Mesendoderm (in vitro differentiated cells): ENCODE data around the gene STXBP1.
"Not testable (repeated sequence)": the region's sequence is repeated elsewhere in the genome, so short reads cannot be mapped to it uniquely, and the experiment has no call there.

Source experiments
- DNase-seq: peaks from one replicate; pipeline ENCODE4 v3.0.0; 2013
- H2AK5ac ChIP-seq: 2 replicates; pipeline ENCODE4 v1.6.1; 2013; ENCODE audit warnings: low read length, inconsistent platforms
- H2BK120ac ChIP-seq: 2 replicates; pipeline ENCODE4 v1.6.1; 2013; ENCODE audit warnings: low read depth, mild to moderate bottlenecking, low read length, moderate library complexity, mixed read lengths
- H2BK15ac ChIP-seq: replicated peaks from 2 replicates; pipeline ENCODE4 v1.6.1; 2013; ENCODE audit warnings: low read depth, mild to moderate bottlenecking, moderate library complexity
- H2BK5ac ChIP-seq: 2 replicates; pipeline ENCODE4 v1.6.1; 2013; ENCODE audit warnings: low read length, inconsistent platforms
- H3K18ac ChIP-seq: 2 replicates; pipeline ENCODE4 v1.6.1; 2013; ENCODE audit warnings: mild to moderate bottlenecking, low read length, mixed read lengths
- H3K23ac ChIP-seq: one replicate; pipeline ENCODE4 v1.6.1; 2013; ENCODE audit warnings: low read length
- H3K27ac ChIP-seq: 2 replicates; pipeline ENCODE4 v1.5.1; 2013; ENCODE audit warnings: low read depth, mild to moderate bottlenecking, inconsistent platforms, low read length, moderate library complexity
- H3K27me3 ChIP-seq: 2 replicates; pipeline ENCODE4 v1.6.1; 2013; ENCODE audit warnings: low read length, control low read depth, mild to moderate bottlenecking, inconsistent platforms; ENCODE audit not compliant: insufficient read depth, poor library complexity
- H3K36me3 ChIP-seq: 2 replicates; pipeline ENCODE4 v1.6.1; 2013; ENCODE audit warnings: low read length, inconsistent platforms; ENCODE audit not compliant: control insufficient read depth, insufficient read depth
- H3K4ac ChIP-seq: one replicate; pipeline ENCODE4 v1.6.1; 2013; ENCODE audit warnings: low read depth, mild to moderate bottlenecking, low read length, moderate library complexity
- H3K4me1 ChIP-seq: 2 replicates; pipeline ENCODE4 v1.6.1; 2013; ENCODE audit warnings: low read depth, low read length, inconsistent platforms; ENCODE audit not compliant: control insufficient read depth
- H3K4me2 ChIP-seq: 2 replicates; pipeline ENCODE4 v1.6.1; 2013; ENCODE audit warnings: low read length
- H3K4me3 ChIP-seq: 2 replicates; pipeline ENCODE4 v1.5.1; 2013; ENCODE audit warnings: mild to moderate bottlenecking, low read length
- H3K56ac ChIP-seq: one replicate; pipeline ENCODE4 v1.6.1; 2013; ENCODE audit warnings: low read length
- H3K79me1 ChIP-seq: 2 replicates; pipeline ENCODE4 v1.6.1; 2013; ENCODE audit warnings: low read length, inconsistent platforms
- H3K79me2 ChIP-seq: 2 replicates; pipeline ENCODE4 v1.6.1; 2013; ENCODE audit warnings: mild to moderate bottlenecking, low read length; ENCODE audit not compliant: control insufficient read depth, insufficient read depth
- H3K9ac ChIP-seq: 2 replicates; pipeline ENCODE4 v1.6.1; 2013; ENCODE audit warnings: low read length, inconsistent platforms
- H4K5ac ChIP-seq: one replicate; pipeline ENCODE4 v1.6.1; 2013; ENCODE audit warnings: low read length
- H4K8ac ChIP-seq: one replicate; pipeline ENCODE4 v1.6.1; 2013; ENCODE audit warnings: low read depth, mild to moderate bottlenecking, control low read depth, low read length, moderate library complexity
- WGBS: extraction: QIAGEN DNeasy Blood & Tissue Kit; methylation state at CpG from one replicate; pipeline ENCODE4 v1.1.7; 2013; ENCODE audit warnings: low lambda C conversion rate, missing lambda C conversion rate; ENCODE audit not compliant: insufficient coverage; ENCODE audit errors: extremely low coverage; 5-methylcytosine and 5-hydroxymethylcytosine counted together

STXBP1 gene

GRCh38 chr9:127575875-127576778 lies 36.0 kb upstream of the STXBP1 start:
- H2AK5ac ChIP-seq: no peak overlapping the region
- no peaks in the 10 kb centered on the region for H3K79me1 ChIP-seq
- no peak overlapping the region for H3K4me2 ChIP-seq
- H3K18ac ChIP-seq: no peak overlapping the region
- H3K79me2 ChIP-seq: no peaks in the 10 kb centered on the region
- no peak overlapping the region for H3K4me3 ChIP-seq
- no peak overlapping the region for H3K4ac ChIP-seq
- no peak overlapping the region for H3K9ac ChIP-seq
- H3K23ac ChIP-seq: no peak overlapping the region
- H4K5ac ChIP-seq: no peak overlapping the region
- H3K27me3 ChIP-seq: no peaks in the 10 kb centered on the region
- no peak overlapping the region for H2BK15ac ChIP-seq
- no peak overlapping the region for H2BK5ac ChIP-seq
- no peak overlapping the region for H3K27ac ChIP-seq
- H3K4me1 ChIP-seq: peaks cover 3% of the 10 kb centered on the region
- no peak overlapping the region for H3K56ac ChIP-seq
- no peak overlapping the region for H4K8ac ChIP-seq
- WGBS: no CpG with 5 or more reads among the region's 13 CpGs
- no peaks in the 10 kb centered on the region for H3K36me3 ChIP-seq
- H2BK120ac ChIP-seq: no peak overlapping the region
- peak; percentile 55 for DNase-seq

GRCh38 chr9:127577194-127577593 lies 34.9 kb upstream of the STXBP1 start:
- not testable (repeated sequence) for H2BK120ac ChIP-seq, H2BK15ac ChIP-seq
- WGBS: no CpG with 5 or more reads among the region's 7 CpGs

DNA sequence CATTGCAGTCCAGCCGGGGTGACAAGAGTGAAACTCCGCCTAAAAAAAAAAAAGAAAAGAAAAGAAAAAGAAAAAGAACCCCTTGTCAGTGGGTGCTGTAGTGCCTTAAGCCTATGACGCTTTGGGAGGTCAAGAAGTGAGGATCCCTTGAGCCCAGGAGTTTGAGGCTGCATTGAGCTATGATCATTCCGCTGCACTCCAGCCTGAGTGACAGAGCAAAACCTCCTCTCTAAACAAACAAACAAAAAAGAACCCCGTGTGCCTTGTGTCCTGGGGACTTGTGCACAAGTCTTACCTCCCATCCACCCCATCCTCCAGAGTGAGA lies 33.5 kb upstream of the STXBP1 start:
- Histone ChIP-seq H3K23ac (no peak overlapping the region), H3K27ac (no peak overlapping the region), H2BK120ac (no peak overlapping the region), H3K4me2 (no peak overlapping the region), H3K79me2 (no peaks in the 10 kb centered on the region), H2BK15ac (no peak overlapping the region), H3K4me3 (no peak overlapping the region), H3K36me3 (no peaks in the 10 kb centered on the region), H3K79me1 (no peaks in the 10 kb centered on the region), H2BK5ac (no peak overlapping the region), H3K4ac (no peak overlapping the region), H3K9ac (peak overlapping the region; percentile 28), H4K5ac (no peak overlapping the region), H2AK5ac (no peak overlapping the region), H3K27me3 (no peaks in the 10 kb centered on the region), H3K56ac (peak overlapping the region; percentile 65), H3K18ac (no peak overlapping the region), H3K4me1 (peaks cover 3% of the 10 kb centered on the region), H4K8ac (no peak overlapping the region)
- WGBS: no CpG with 5 or more reads among the region's 5 CpGs
- no peak for DNase-seq

More at GRCh38 chr9:127577194-127577593, 34.9 kb upstream of the STXBP1 start:
- H3K56ac ChIP-seq, H3K4me2 ChIP-seq, H3K18ac ChIP-seq, H2AK5ac ChIP-seq, H3K79me1 ChIP-seq, H3K23ac ChIP-seq, DNase-seq, H3K9ac ChIP-seq, H2BK5ac ChIP-seq, H3K4me1 ChIP-seq, H4K5ac ChIP-seq, H3K27me3 ChIP-seq, H3K79me2 ChIP-seq, H3K36me3 ChIP-seq, H4K8ac ChIP-seq, H3K4ac ChIP-seq, H3K27ac ChIP-seq, H3K4me3 ChIP-seq: not testable (repeated sequence)

DNA sequence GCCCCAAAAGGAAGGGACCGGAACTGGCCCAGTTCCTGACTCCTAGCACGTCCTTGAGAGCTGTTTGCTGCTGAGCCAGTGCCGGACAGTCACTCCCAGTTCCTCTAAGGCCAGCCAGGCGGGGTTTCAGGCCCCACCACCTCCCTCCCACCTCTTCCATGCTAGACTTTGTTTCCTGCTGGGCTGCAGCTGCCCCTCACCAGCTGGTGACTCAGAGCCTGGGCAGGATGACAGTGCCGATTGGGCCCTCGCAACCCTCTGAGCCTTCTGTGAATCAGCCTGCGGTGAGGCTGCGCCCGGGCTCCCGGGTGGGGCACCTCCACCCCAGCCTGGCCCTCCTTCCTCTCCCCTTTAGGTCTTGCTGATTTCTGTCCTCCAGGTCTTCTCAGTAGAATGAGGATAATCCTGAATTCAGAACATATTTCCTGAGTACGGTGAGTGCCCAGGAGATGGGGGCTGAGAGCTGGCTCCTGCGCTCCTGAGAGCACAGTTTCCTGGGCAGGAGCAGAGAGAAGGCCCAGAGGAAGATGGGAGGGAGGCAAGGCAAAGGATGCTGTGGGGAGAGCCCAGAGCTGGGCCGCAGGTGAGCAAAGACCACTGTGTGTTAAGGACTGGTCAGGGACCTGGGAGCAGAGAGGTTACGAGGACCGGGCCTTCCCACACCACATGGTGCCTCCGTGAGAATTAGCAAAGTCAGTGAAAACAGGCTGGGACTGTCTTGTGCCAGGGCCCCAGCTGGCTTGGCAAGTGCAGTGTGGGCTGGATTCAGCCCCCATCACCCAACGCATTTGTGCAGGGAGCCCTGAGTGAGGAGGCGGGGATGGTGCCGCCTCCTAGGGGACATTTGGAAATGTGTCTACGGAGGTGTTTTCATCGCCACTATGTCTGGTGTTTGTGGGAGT lies 32.9 kb upstream of the STXBP1 start:
- no peak overlapping the region for H3K23ac ChIP-seq
- peak overlapping the region; percentile 28 for H3K9ac ChIP-seq
- no peak overlapping the region for H2BK15ac ChIP-seq
- no peaks in the 10 kb centered on the region for H3K27me3 ChIP-seq
- no CpG with 5 or more reads among the region's 21 CpGs for WGBS
- no peaks in the 10 kb centered on the region for H3K36me3 ChIP-seq
- no peaks in the 10 kb centered on the region for H3K79me2 ChIP-seq
- H3K56ac ChIP-seq: peak overlapping the region; percentile 65
- no peaks in the 10 kb centered on the region for H3K79me1 ChIP-seq
- H3K4me3 ChIP-seq: no peak overlapping the region
- peak; percentile 90 for DNase-seq
- peak overlapping the region; percentile 46 for H2BK5ac ChIP-seq
- H4K8ac ChIP-seq: no peak overlapping the region
- H2AK5ac ChIP-seq: no peak overlapping the region
- H3K18ac ChIP-seq: no peak overlapping the region
- H2BK120ac ChIP-seq: no peak overlapping the region
- H3K4me2 ChIP-seq: no peak overlapping the region
- no peak overlapping the region for H4K5ac ChIP-seq
- peaks cover 3% of the 10 kb centered on the region for H3K4me1 ChIP-seq
- no peak overlapping the region for H3K4ac ChIP-seq
- H3K27ac ChIP-seq: peak overlapping the region; percentile 32

- Histone ChIP-seq H2AK5ac (no peak overlapping the region), H3K23ac (no peak overlapping the region), H2BK5ac (no peak overlapping the region), H2BK120ac (no peak overlapping the region), H4K5ac (no peak overlapping the region), H2BK15ac (no peak overlapping the region), H3K4me3 (no peak overlapping the region), H3K79me2 (no peaks in the 10 kb centered on the region), H3K4ac (no peak overlapping the region), H3K18ac (no peak overlapping the region), H3K27ac (no peak overlapping the region), H3K56ac (no peak overlapping the region), H3K4me2 (no peak overlapping the region), H4K8ac (no peak overlapping the region), H3K36me3 (no peaks in the 10 kb centered on the region), H3K4me1 (peaks cover 3% of the 10 kb centered on the region), H3K27me3 (no peaks in the 10 kb centered on the region), H3K9ac (no peak overlapping the region), H3K79me1 (no peaks in the 10 kb centered on the region)
- no CpG with 5 or more reads among the region's 8 CpGs for WGBS
- no peak for DNase-seq
Observed at GRCh38 chr9:127580366-127580765, 31.7 kb upstream of the STXBP1 start.
